Measurements from ENCODE around the gene ANKRD12. TPM values are rescaled to one million over a fixed set of nuclear protein-coding genes. Genes with fewer than 3 reads are reported as not detected.

The ANKRD12 gene
- total RNA-seq: 100 to 1,000 TPM; 160 to 164 TPM
- polyA plus RNA-seq (2013, experiment 1 of 2): 54.1 TPM
- polyA plus RNA-seq (2013, experiment 2 of 2): 72.6 TPM
- 76.5 to 928 (median 444) reads per million in 172 experiments for total RNA-seq

- ATAC-seq (ENCODE audit: poor library complexity): peak; percentile 70
- peak within 1 kb of the TSS; percentile 83 for H3K4me3 ChIP-seq (ENCODE audit: low read length)
- POLR2A ChIA-PET: interaction anchor here (0.7 to 21.7 kb wide), 15 partner anchors 11 to 778 kb away, joined by 3 to 914 read pairs (median 4); partner anchors contain the start of genes NDUFV2, TWSG1 and VAPA
- no peaks in the 10 kb centered on the region for H3K9me3 Mint-ChIP-seq
- intact Hi-C loops (cut with DNase I, micrococcal nuclease): loop anchor here (1.0 to 10.0 kb wide), 5 partner anchors 19 to 478 kb away; partner anchors contain the start of genes NDUFV2 (in 2 of the 2), PPP4R1 (in 1 of the 2) and TWSG1 (in 1 of the 2)
- peaks cover 60% of the 10 kb centered on the region for H3K36me3 Mint-ChIP-seq (ENCODE audit: low read depth)
- H3K27me3 ChIP-seq (ENCODE audit: control insufficient read depth in 1 of 2, insufficient read depth in 2 of 2, low read length in 2 of 2): no peaks in the 10 kb centered on the region
- CTCF ChIA-PET: interaction anchor here (0.8 to 9.4 kb wide), 6 partner anchors 10 to 63 kb away, joined by 3 to 66 read pairs (median 7); partner anchors contain the start of gene NDUFV2
- no peak for TF ChIP-seq CTCF (IDR thresholded peaks at IDR 0.05)
- H3K27ac ChIP-seq (ENCODE audit: low read depth in 1 of 2, low read length in 2 of 2): peak within 1 kb of the TSS; percentile 94 to 96
- H3K27ac Mint-ChIP-seq: peak within 1 kb of the TSS; percentile 99
- H3K36me3 ChIP-seq (ENCODE audit: insufficient read depth, low read length): peaks cover 22% of the 10 kb centered on the region
- peaks cover 75% of the 10 kb centered on the region for H3K4me1 Mint-ChIP-seq (ENCODE audit: low read depth)
- H3K4me3 Mint-ChIP-seq: peak within 1 kb of the TSS; percentile 98
- peak; percentile 94 to 99 (median 98) for DNase-seq
- no peaks in the 10 kb centered on the region for H3K27me3 Mint-ChIP-seq
- H3K4me1 ChIP-seq (ENCODE audit: insufficient read depth, low read length): peaks cover 24% of the 10 kb centered on the region
- H3K9me3 ChIP-seq (ENCODE audit: control insufficient read depth in 1 of 2, insufficient read depth in 1 of 2, low read length in 2 of 2): no peaks in the 10 kb centered on the region
Observed at GRCh38 chr18:9136315-9137155, at the start of gene ANKRD12. Gene ANKRD12, plus strand, starts transcription at chr18:9136781. Its CDS starts 45,652 bp downstream, at chr18:9182433.

GRCh38 chr18:9087144-9087543, 49.4 kb upstream of the ANKRD12 start:
- H3K36me3 Mint-ChIP-seq (ENCODE audit: low read depth): no peaks in the 10 kb centered on the region
- H3K27me3 ChIP-seq (ENCODE audit: control insufficient read depth in 1 of 2, insufficient read depth in 2 of 2, low read length in 2 of 2): no peaks in the 10 kb centered on the region

More at GRCh38 chr18:9087144-9087543, 49.4 kb upstream of the ANKRD12 start:
- H3K9me3 Mint-ChIP-seq: no peaks in the 10 kb centered on the region
- H3K27me3 Mint-ChIP-seq: no peaks in the 10 kb centered on the region
- no peak overlapping the region for H3K4me3 Mint-ChIP-seq
- no peaks in the 10 kb centered on the region for H3K9me3 ChIP-seq (ENCODE audit: control insufficient read depth in 1 of 2, insufficient read depth in 1 of 2, low read length in 2 of 2)
- ATAC-seq (ENCODE audit: poor library complexity) (no peak), DNase-seq (no peak)
- intact Hi-C loops (cut with DNase I, micrococcal nuclease): loop anchor here in 1 of 2 experiments (5.0 kb wide), 1 partner anchor 535 kb away; no protein-coding TSS in a partner anchor
- no peaks in the 10 kb centered on the region for H3K36me3 ChIP-seq (ENCODE audit: insufficient read depth, low read length)
- peaks cover 52% of the 10 kb centered on the region for H3K4me1 Mint-ChIP-seq (ENCODE audit: low read depth)
- ChIA-PET CTCF (no interaction called here), POLR2A (no interaction called here)
- H3K27ac Mint-ChIP-seq: no peak overlapping the region
- H3K27ac ChIP-seq (ENCODE audit: low read depth in 1 of 2, low read length in 2 of 2): no peak overlapping the region
- TF ChIP-seq CTCF (IDR thresholded peaks at IDR 0.05): no peak
- no peak overlapping the region for H3K4me3 ChIP-seq (ENCODE audit: low read length)
- peaks cover 63% of the 10 kb centered on the region for H3K4me1 ChIP-seq (ENCODE audit: insufficient read depth, low read length)

Measured in CD4-positive, alpha-beta T cell (primary cell).